Loucy (cell line): Measurements from ENCODE around the gene PPP1R12B.
"Not testable (repeated sequence)": the region's sequence is repeated elsewhere in the genome, so short reads cannot be mapped to it uniquely, and the experiment has no call there.

Experiments used
- H2AFZ ChIP-seq: fragments of 200-600 bp; sonication (generic); 2 replicates; pipeline ENCODE4 v1.6.0; 2016; ENCODE audit warnings: antibody characterized with exemption, mild to moderate bottlenecking, low read length, moderate library complexity
- H3F3A ChIP-seq: fragments of 200-600 bp; 2 replicates; pipeline ENCODE4 v1.6.0; 2016; ENCODE audit warnings: antibody characterized with exemption, low read depth, mild to moderate bottlenecking
- H3K27me3 ChIP-seq: fragments of 200-600 bp; sonication (generic); 2 replicates; pipeline ENCODE4 v1.6.1; 2014; ENCODE audit warnings: low read length, mild to moderate bottlenecking; ENCODE audit not compliant: insufficient read depth, poor library complexity, severe bottlenecking
- H3K36me3 ChIP-seq: fragments of 200-600 bp; sonication (generic); 2 replicates; pipeline ENCODE4 v1.6.1; 2016; ENCODE audit warnings: low read length; ENCODE audit not compliant: insufficient read depth
- H3K4me1 ChIP-seq: fragments of 200-600 bp; sonication (generic); 2 replicates; pipeline ENCODE4 v1.5.1; 2014; ENCODE audit warnings: low read length, mild to moderate bottlenecking; ENCODE audit not compliant: insufficient read depth, poor library complexity, severe bottlenecking
- H3K4me2 ChIP-seq: fragments of 200-600 bp; sonication (generic); 2 replicates; pipeline ENCODE4 v1.6.0; 2014; ENCODE audit warnings: antibody characterized with exemption, low read length, low read depth, mild to moderate bottlenecking; ENCODE audit not compliant: poor library complexity, severe bottlenecking
- H3K4me3 ChIP-seq: fragments of 200-600 bp; sonication (generic); 2 replicates; pipeline ENCODE4 v1.5.1; 2014; ENCODE audit warnings: low read length, mild to moderate bottlenecking, mixed read lengths; ENCODE audit not compliant: poor library complexity, severe bottlenecking
- H3K79me2 ChIP-seq: fragments of 200-600 bp; sonication (generic); 2 replicates; pipeline ENCODE4 v1.6.1; 2014; ENCODE audit warnings: low read length; ENCODE audit not compliant: insufficient read depth
- H3K9ac ChIP-seq: fragments of 200-600 bp; sonication (generic); 2 replicates; pipeline ENCODE4 v1.6.0; 2014; ENCODE audit warnings: mild to moderate bottlenecking, low read depth, low read length, moderate library complexity; ENCODE audit not compliant: poor library complexity, severe bottlenecking
- H3K9me2 ChIP-seq: fragments of 200-600 bp; sonication (generic); replicated peaks from 2 replicates; pipeline ENCODE4 v1.6.1; 2016; ENCODE audit warnings: low read depth, low read length, mixed read lengths
- H3K9me3 ChIP-seq: fragments of 200-600 bp; sonication (generic); 2 replicates; pipeline ENCODE4 v1.6.1; 2014; ENCODE audit warnings: mild to moderate bottlenecking, antibody characterized with exemption, low read length, low read depth; ENCODE audit not compliant: insufficient read depth
- H4K20me1 ChIP-seq: fragments of 200-600 bp; sonication (generic); 2 replicates; pipeline ENCODE4 v1.6.0; 2014; ENCODE audit warnings: antibody characterized with exemption, low read length, mild to moderate bottlenecking; ENCODE audit not compliant: insufficient read depth, poor library complexity, severe bottlenecking
- EZH2phosphoT487 ChIP-seq: fragments of 200-600 bp; IDR thresholded peaks from 2 replicates; pipeline ENCODE4 v1.6.1; 2018; ENCODE audit warnings: antibody characterized with exemption, mild to moderate bottlenecking, moderate library complexity, borderline replicate concordance
- TF ChIP-seq, protein P1 (sequence below): fragments of 200-600 bp; sonication (generic); conservative IDR thresholded peaks from 2 replicates; pipeline ENCODE4 v1.5.1; 2014; ENCODE audit warnings: mild to moderate bottlenecking, antibody characterized with exemption, low read length

Gene PPP1R12B

DNA sequence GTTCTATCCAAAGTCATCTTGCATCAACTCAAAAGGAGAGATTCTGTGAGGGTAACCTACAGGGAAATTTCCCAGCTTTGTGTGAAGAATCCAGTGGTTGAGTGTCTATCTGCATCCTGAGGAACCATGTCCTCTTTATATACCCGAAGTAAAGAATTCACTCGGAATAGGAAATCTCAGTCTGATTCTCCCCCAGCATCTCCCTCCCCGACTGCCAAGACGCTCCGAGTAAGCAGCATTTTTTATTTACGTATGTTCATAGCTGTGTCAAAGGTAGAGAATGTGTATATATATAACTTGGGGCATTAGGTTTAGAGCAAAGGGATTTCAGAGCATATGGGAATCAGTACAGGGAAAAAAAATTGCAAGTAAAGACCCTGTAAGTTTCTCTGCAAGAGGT, 191.5 kb downstream of the PPP1R12B start:
- Histone ChIP-seq H3K27me3 (no peaks in the 10 kb centered on the region), H3F3A (no peaks in the 10 kb centered on the region), H3K9ac (no peak overlapping the region), H3K4me1 (peaks cover 12% of the 10 kb centered on the region), H3K4me2 (peak overlapping the region; percentile 51), H4K20me1 (no peaks in the 10 kb centered on the region), H3K36me3 (no peaks in the 10 kb centered on the region), H3K9me2 (no peaks in the 10 kb centered on the region), H2AFZ (no peak overlapping the region), H3K9me3 (no peaks in the 10 kb centered on the region), H3K79me2 (no peaks in the 10 kb centered on the region), H3K4me3 (no peak overlapping the region)
- TF ChIP-seq EZH2phosphoT487, result no peak
- TF ChIP-seq, protein P1, sequence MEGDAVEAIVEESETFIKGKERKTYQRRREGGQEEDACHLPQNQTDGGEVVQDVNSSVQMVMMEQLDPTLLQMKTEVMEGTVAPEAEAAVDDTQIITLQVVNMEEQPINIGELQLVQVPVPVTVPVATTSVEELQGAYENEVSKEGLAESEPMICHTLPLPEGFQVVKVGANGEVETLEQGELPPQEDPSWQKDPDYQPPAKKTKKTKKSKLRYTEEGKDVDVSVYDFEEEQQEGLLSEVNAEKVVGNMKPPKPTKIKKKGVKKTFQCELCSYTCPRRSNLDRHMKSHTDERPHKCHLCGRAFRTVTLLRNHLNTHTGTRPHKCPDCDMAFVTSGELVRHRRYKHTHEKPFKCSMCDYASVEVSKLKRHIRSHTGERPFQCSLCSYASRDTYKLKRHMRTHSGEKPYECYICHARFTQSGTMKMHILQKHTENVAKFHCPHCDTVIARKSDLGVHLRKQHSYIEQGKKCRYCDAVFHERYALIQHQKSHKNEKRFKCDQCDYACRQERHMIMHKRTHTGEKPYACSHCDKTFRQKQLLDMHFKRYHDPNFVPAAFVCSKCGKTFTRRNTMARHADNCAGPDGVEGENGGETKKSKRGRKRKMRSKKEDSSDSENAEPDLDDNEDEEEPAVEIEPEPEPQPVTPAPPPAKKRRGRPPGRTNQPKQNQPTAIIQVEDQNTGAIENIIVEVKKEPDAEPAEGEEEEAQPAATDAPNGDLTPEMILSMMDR, result no peak

DNA sequence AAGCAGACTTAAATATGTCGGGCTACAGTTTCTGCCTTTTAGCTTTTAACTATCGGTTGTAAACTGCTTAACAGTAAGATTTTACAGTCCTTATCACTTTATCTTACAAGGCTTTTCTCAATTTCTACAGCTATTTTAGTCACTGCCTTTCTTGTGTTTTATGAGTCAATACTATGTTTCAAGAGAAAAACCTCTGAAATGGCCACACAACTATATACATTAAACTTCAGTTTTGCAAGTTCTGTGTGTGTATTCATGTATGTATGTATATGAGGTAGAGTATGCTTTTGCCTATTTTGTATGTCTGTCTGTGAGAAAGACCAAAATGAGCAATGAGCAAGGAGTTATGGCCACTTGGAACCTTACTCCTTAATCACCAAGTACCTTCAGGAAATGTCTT, 191.9 kb downstream of the PPP1R12B start:
- TF ChIP-seq EZH2phosphoT487, result no peak
- TF ChIP-seq, protein P1, result no peak
- Histone ChIP-seq H4K20me1 (no peaks in the 10 kb centered on the region), H3K4me3 (no peak overlapping the region), H3K9me3 (no peaks in the 10 kb centered on the region), H3K9me2 (no peaks in the 10 kb centered on the region), H3K36me3 (no peaks in the 10 kb centered on the region), H3K27me3 (no peaks in the 10 kb centered on the region), H3F3A (no peaks in the 10 kb centered on the region), H3K4me2 (peak overlapping the region; percentile 51), H3K4me1 (peaks cover 12% of the 10 kb centered on the region), H2AFZ (no peak overlapping the region), H3K9ac (no peak overlapping the region), H3K79me2 (no peaks in the 10 kb centered on the region)

DNA sequence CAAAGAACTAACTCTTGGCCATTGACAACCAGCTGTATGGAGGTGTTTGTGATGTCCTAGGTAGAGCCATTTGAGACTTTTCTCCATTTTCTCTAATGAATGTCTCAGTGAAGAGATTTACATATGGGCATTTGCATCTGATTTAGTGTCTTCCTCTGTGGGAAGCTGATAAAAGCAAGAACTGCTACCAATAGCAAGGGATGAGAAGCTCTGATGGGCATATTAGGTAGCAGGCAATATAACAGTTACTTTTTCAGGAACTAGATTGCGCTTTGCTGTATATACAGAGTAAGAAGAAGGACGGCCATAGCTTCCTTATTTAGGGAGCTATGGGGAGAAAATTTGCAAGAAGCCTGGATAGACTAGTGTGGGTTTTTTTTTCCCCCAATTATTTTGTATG, 192.4 kb downstream of the PPP1R12B start:
- not testable (repeated sequence) for H4K20me1 ChIP-seq, H3K36me3 ChIP-seq, H3K79me2 ChIP-seq, H3K9ac ChIP-seq, H3K9me2 ChIP-seq, H2AFZ ChIP-seq, H3F3A ChIP-seq, H3K27me3 ChIP-seq, H3K4me3 ChIP-seq, H3K9me3 ChIP-seq
- Histone ChIP-seq H3K4me1 (peaks cover 12% of the 10 kb centered on the region), H3K4me2 (peak overlapping the region; percentile 51)

DNA sequence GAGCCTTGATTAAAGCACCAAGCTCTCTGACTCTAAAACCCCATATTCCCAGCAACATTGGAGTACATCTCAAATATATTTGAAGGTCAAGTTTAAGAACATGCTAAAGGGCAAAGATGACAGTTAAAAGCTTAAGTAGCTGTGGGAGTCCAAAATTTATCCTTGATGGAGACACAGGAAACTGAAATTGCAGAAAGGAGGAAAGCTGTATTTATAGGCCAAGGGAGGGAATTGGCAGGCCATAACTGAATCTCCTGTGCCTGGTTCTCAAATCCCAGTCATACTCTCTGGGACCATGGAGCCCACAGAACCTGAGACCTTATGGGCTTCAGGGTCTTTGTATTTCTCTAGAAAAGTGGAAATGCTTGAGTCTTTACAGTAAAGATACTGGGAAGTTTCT, 193.9 kb downstream of the PPP1R12B start:
- H3K9me3 ChIP-seq, H3K27me3 ChIP-seq, H3K4me2 ChIP-seq, H3K9me2 ChIP-seq, H3K9ac ChIP-seq, H3K36me3 ChIP-seq, H2AFZ ChIP-seq, H4K20me1 ChIP-seq, H3K79me2 ChIP-seq, H3K4me3 ChIP-seq, H3F3A ChIP-seq: not testable (repeated sequence)
- H3K4me1 ChIP-seq, result peaks cover 18% of the 10 kb centered on the region

DNA sequence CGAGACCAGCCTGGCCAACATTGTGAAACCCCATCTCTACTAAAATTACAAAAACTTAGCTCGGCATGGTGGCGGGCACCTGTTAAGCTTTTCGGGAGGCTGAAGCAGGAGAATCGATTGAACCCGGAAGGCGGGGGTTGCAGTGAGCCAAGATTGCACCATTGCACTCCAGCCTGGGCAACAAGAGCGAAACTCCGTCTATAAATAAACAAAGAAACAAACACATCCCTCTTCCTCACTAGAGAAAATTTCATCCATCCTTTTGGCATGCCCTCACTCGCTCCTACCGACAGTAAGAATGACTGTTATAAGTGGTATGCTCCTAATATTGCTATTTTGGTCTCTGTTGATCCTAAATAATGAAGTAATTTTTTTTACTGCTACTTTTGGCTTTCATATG, 195.0 kb downstream of the PPP1R12B start:
- H2AFZ ChIP-seq, H3F3A ChIP-seq: not testable (repeated sequence)

DNA sequence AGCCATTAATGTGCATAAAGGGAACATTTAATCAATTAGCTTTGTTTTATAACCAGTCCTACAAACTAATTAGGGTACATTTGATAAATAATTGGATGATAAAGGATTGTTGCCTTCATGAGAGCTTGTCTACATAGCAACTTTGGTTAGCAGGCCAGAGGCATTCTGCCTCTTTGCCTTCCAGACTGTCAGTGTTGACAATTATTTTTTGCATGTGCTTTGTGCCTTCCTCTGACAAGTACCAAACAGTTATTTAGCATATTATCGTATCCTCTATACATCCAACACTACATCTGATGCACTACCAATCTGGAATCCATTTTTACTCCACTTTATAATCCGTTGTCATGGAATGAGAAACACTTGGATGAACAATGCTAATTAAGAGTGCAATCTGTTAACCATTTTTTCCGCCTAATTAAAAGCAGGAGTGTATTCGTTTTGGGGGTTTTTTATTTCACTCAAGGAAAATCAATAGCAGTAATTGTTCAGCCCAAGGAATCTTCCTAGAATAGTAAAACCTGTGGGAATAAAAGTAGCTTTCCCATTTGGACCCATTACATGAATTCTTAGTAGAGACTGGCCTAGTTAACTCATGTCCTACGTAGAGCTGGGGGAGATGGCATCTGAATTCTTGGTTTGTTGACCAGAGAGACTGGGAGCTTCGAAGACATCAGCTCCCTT, 196.4 kb downstream of the PPP1R12B start:
- H3K9ac ChIP-seq, H3K4me2 ChIP-seq: not testable (repeated sequence)

More for the DNA sequence above, 195.0 kb downstream of the PPP1R12B start:
- not testable (repeated sequence) for H3K9me2 ChIP-seq, H3K36me3 ChIP-seq, H3K9me3 ChIP-seq, H3K4me2 ChIP-seq, H4K20me1 ChIP-seq, H3K4me3 ChIP-seq, H3K27me3 ChIP-seq, H3K9ac ChIP-seq, H3K79me2 ChIP-seq
- peaks cover 18% of the 10 kb centered on the region for H3K4me1 ChIP-seq

More for the DNA sequence above, 196.4 kb downstream of the PPP1R12B start:
- H3K36me3 ChIP-seq, H3K79me2 ChIP-seq, H3F3A ChIP-seq, H4K20me1 ChIP-seq, H3K27me3 ChIP-seq, H2AFZ ChIP-seq, H3K4me3 ChIP-seq, H3K9me3 ChIP-seq, H3K9me2 ChIP-seq: not testable (repeated sequence)
- peaks cover 14% of the 10 kb centered on the region for H3K4me1 ChIP-seq
